Skeletal muscle cell (primary cell): ENCODE measurements around the gene AJAP1.
"Not testable (repeated sequence)": the region's sequence is repeated elsewhere in the genome, so short reads cannot be mapped to it uniquely, and the experiment has no call there.

Experiments used
- DNase-seq: peaks from one replicate; pipeline ENCODE4 v3.0.0-alpha.2; 2010; ENCODE audit warnings: low read depth
- H3K4me3 ChIP-seq: 2 replicates; pipeline ENCODE4 v1.5.1; 2011; ENCODE audit warnings: low read depth, mild to moderate bottlenecking, control low read depth, low read length, moderate library complexity

The AJAP1 gene

DNA sequence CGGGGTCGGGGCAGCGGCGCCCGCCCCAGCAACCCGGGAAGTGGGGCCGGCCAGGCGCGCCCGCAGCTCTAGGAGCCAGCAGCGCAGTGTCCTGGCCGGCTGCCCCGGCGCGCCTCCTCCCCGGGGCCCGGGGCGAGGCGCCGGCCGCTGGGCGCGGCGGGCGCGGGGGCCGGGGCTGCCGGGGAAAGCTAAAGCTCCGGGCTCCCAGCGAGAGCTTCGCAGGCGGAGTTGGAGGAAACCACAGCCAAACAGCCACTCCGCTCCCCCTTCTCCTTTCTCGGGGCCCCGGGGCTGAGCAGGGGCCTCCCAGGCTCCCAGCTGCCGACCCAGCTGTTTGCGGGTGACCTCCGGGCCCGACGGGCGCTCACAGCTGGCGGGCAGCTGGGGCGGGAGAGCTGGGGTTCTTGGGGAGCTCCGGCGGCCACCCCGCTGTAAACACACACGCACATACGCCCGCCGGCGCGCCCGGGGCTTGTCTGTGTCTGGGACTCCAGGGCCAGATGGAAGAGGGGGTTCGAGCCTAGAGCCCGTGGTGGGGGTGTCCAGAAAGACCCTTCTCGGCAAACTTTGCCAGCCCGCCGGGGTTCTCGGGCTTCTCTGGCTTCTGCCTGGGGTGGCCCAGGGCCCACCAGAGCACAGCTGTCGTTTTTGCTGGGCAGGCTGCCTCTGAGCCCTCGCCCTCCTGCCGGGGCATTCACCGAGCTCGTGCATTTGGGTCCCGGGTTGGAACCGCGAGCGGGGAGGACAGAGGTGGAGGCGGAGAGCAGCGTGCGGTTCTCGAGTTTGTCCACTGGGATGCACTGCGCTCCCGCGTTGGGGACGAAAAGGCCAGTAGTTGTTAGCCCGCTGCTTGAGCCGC is 1.5 kb downstream of the AJAP1 start:
- H3K4me3 ChIP-seq = peak overlapping the region; percentile 5

DNA sequence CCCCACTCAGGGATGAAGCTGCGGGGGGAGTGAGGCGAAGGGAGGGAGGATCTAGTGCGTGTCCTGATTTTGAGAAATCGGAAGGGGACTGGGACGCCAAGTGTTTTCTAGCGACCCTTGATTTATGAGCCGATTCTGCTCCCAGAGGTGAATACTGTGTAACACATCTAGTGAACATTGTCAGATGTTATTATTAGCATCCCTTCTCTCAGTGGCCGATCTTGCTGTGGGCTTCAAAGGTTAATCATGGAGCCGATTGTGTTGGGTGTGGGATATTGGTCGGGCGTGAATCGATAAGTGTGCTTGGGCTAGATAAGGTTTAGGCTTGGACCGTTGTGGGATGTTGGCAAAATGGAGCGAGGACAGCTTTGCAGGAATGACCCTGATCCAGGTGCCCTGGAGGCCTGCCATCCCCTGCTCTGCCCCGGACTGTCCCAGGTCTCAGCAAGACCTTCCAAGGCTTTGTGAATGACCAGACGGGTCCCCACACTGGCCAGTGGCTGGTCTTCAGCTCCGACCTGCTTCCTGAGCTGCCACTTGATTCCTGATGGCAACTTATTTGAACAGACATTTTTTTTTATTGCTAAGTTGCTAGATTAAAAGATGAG is 2.2 kb downstream of the AJAP1 start:
- no peak overlapping the region for H3K4me3 ChIP-seq
- no peak for DNase-seq

More for the DNA sequence above, 1.5 kb downstream of the AJAP1 start:
- no peak for DNase-seq

DNA sequence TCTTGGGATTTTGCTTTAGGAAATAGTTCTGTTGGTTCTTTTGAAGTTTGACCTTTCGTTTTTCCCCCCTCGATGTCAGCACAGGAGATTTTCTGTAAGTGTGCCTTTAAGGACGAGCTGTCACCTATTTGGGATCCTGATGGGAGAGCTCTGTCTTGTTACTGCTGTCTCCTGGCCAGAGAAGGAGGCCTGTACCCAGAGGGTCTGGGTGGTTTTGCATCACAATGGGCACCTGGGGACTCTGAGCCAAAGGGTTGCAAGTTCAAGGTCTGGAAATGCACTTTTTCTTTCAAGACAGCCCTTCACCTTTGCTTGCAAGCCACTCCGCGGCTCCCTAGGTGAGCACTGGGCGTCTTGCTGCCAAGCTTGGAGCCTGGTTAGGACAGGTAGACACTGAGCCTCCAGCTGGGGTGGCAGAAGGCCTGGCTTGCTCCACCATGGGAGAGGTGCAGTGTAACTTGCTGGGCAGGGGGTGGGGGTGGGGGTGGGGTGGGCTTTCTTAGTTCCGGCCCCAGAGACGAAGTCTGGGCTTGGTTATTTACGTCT is 2.9 kb downstream of the AJAP1 start:
- no peak for DNase-seq
- H3K4me3 ChIP-seq = no peak overlapping the region

DNA sequence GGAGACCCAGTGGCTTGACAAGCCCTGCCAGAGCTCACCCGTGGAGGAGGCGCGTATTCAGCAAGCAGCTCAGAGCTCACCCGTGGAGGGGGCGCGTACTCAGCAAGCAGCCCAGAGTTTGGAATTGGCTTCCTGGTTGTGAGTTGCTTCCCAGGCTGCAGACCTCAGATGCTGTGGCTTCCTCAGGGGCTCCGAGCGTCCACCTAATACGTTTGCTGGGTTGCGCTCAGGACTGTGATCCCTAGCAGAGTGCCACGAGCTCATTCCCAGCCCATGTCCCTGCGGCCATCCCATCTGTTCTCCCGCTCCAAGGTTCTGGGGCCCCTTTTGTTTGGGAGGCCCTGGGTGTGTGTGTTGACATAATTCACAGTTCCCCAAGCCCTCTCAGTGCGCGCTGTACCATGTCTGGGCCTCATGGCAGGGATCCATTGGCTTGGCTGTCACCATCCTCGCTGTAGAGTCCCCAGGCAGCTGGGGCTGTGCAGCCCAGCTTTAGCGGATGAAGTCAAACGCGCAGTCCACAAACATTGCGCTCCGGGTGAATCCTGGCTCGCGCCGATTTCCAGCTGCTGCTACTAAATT is 3.6 kb downstream of the AJAP1 start:
- no peak for DNase-seq
- H3K4me3 ChIP-seq = no peak overlapping the region

DNA sequence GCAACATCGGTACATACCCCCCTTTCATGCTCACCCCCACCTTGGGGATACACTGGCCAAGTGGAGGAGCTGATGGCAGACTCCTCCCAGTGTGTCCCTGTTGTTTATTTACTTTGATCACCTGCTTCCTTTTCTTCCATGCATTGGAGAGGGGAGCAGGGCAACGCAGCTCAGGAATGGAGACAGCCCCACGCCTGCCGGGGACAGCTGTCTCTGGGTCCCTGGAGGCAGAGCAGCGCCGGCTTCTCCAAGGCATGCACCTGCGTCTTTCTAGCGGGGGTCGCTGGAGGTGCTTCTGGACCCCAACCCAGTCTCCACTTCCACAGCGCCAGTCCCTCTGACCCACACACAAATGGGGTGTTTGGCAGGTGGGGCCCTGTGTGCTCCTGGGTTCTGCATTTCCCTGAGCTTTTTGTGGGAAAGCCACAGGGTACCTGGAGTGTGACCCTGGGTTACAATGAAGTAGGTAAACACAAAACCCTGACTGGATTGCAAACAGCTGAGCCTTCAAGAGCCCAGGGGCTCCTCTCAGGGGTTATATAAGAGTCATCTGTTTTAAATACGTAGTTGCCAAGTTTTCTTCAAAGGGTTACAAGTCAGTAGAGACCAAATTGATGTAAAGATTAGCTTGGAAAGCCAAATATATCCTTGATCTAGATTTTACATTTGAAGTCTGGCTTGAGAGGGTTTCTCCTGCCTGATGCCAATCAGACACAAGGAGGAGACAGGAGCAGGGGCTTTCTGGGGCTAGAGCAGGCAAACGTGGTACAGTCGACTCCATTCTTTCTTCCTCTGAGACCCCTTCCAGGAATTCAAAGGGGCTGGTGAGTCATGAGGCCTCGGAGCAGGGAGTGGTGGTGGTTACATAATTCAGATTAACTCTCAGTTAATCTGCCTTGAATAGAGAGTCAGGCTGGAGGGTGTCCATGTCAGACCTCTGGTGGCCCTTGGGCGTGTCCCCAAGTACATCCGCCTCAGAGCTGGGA is 4.5 kb downstream of the AJAP1 start:
- DNase-seq = no peak
- no peak overlapping the region for H3K4me3 ChIP-seq

DNA sequence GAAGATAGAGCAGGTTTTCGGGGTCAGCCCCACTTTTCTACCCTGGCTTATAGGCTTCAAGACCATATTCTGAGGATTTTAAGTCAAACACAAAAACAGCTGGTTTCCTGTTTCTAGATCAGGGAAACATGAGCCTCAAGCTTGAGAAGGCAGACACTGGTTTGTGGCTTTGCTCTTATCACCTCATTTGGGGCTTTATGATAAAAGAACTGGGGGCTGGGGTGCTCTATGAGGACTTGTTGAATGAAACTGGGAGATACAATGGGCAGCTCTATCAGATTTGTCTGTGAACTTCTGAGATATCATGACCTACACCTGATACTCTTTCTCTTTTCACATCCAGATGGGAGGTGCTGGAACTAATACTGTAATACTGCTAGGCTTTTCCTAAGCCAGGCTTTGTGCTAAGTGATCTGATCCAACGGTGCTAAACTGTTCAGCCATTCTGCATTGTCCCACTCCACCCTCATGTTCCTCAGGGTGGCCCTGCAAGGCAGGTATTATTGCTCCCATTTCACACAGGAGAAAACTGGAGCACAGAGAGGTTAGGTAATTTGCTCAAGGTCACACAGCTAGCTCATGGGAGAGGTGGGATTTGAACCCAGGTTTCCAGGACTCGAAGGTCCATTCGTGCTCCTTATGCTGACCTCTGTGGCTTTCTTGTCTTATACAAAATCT is 6.6 kb downstream of the AJAP1 start:
- H3K4me3 ChIP-seq = no peak overlapping the region

DNA sequence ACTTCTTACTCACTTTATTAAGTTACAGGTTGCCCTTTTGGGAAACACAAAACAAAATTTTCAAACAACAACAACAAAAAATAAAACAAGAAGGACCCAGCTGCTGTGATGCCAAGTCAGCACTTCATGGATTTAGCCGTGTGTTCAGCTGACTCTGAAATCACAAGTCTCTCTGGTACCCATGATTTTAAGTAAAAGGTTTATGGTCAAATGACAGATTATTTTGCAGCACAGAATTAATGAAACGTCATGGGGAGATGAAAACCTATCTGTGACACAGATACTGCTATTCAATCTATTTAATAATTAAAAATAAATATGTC is 7.1 kb downstream of the AJAP1 start:
- no peak overlapping the region for H3K4me3 ChIP-seq
- DNase-seq = no peak

More for the DNA sequence above, 6.6 kb downstream of the AJAP1 start:
- no peak for DNase-seq

DNA sequence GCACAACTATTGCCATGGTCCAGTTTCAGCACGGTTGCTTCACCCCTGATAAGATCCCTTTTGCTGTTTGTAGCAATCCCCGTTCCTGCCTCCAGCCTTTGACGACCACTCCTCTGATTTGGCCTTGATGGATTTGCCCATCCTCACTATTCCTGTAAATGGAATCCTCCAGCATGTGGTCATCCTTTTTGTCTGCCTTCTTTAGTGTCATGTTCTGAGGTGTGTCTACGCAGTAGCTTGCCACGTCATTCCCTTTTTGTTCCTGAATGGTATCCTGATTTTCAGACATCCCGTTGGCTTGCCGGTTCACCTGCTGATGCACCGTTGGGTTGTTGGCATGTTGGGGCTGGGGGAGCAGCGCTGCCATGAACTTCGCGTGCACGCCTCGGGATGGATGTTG is 7.8 kb downstream of the AJAP1 start:
- no peak overlapping the region for H3K4me3 ChIP-seq
- DNase-seq = no peak

DNA sequence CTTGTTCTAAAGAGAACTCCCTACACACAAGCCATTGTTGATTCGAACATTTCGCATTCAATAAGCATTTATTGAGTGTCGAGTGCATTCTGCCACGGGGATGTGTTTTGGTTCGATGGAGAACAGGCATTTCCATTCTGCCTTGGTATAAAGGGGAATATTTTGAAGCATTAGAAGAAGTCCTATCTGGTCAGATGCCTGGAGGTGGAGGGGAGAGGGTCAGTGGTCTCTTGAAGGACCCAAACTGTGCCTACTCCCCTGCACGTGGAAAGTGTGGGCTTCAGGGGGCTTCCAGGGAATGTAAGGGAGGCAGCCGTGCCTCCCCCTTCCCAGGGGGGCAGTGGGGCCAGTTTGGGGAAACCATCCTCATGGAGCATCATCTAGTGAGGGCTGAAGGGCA is 8.3 kb downstream of the AJAP1 start:
- no peak overlapping the region for H3K4me3 ChIP-seq
- DNase-seq = no peak

DNA sequence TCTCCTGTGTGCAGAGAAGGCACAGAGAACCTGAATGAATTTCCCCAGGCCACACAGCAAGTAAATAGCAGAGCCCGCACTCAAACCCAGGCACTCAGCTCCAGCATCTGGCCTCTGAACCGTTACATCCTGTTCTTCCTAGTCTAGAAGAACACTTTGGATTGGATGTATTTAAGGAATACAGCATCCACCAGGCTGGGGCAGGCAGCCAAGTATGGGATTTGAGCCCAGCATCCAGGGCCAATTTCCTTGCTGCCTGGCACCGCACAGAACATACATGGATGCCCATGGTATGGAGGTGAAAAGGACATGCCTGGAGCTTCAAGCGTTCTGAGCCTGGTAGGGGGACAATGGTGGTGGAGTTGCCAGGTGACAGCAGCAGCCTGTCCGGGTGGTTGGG is 9.7 kb downstream of the AJAP1 start:
- no peak for DNase-seq
- no peak overlapping the region for H3K4me3 ChIP-seq

DNA sequence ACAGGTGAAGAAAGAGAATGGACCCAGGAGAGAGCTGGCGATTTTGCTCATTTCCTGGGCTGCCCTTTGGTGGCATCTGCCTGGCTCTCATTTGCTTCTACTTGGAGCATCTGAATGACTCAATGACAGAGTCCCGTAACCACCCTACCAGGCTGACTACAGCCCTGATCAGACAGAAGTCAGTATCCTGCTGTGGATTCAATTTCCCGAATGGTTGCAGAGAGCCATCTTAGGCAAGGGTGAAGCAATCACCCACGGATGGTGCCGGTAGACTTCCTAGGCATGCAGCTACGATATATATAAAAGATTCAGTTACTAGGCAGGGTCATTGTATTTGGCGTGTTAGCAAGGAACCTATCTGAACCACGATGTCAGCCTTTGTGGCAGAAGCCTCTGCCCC is 10.2 kb downstream of the AJAP1 start:
- no peak overlapping the region for H3K4me3 ChIP-seq
- DNase-seq = no peak

DNA sequence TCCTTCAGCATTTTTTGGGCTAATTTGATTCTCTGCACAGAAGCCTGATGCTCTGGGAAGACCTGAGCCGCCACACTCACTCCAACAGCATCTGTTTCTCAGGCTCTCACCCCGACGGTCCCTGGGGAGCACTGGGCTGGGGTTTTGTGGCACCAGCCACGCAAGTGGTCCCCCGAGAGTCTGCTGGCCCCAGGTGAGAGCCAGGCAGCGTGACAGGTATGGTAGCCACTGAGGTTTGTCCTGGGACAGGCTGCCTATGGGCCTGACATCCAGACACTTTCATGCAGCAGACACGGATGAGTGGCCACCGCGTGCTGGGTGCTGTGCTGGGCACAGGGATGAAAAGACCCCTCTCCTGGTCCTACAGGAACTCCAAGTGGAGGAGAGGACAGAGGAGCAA is 11.0 kb downstream of the AJAP1 start:
- no peak for DNase-seq
- no peak overlapping the region for H3K4me3 ChIP-seq

DNA sequence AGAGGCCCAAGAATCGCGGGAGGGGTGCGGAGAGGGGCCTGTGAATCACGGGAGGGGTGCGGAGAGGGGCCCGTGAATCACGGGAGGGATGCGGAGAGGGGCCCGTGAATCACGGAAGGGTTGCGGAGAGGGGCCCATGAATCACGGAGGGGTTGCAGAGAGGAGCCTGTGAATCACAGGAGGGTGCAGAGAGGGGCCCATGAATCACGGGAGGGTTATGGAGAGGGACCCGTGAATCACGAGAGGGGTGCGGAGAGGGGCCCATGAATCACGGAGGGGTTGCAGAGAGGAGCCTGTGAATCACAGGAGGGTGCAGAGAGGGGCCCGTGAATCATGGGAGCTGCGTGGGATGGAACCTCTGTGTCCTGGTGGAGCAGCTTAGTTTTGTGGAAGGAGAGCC is 12.3 kb downstream of the AJAP1 start:
- peak; percentile 8 for DNase-seq
- H3K4me3 ChIP-seq = not testable (repeated sequence)

DNA sequence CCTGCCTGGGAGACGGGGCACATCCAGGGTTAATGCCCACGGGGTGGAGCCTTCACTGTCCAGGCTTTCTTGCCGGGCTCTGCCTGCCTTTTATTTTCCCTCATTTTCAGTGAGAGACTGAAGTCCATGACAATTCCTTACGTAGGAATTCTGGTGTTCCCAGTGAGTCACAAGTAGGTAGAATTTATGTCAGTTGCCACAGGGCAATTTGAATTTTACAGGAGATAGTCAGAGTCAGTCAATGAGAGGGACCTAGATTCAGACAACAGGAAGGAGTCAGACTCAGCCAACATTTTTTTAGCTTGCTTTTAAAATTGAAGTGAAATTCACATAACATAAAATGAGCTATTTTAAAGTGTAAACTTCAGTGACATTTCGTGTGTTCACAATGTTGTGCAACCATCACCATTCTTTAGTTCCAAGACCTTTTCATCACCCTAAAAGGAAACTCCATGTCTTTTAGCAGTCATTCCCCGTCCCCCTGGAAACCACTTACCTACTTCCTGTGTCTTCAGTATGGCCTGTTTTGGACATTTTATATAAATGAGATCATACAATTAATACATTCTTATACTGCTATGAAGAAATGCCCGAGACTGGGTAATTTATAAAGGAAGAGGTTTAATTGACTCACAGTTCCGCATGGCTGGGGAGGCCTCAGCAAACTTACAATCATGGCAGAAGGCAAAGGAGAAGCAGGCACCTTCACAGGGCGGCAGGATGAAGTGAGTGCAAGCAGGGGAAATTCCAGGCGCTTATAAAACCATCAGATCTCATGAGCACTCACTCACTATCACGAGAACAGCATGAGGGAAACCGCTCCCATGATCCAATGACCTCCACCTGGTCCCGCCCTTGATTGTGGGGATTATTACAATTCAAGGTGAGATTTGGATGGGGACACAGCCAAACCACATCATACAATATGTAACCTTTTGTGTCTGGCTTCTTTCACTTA is 14.6 kb downstream of the AJAP1 start:
- H3K4me3 ChIP-seq = no peak overlapping the region
- DNase-seq = no peak

DNA sequence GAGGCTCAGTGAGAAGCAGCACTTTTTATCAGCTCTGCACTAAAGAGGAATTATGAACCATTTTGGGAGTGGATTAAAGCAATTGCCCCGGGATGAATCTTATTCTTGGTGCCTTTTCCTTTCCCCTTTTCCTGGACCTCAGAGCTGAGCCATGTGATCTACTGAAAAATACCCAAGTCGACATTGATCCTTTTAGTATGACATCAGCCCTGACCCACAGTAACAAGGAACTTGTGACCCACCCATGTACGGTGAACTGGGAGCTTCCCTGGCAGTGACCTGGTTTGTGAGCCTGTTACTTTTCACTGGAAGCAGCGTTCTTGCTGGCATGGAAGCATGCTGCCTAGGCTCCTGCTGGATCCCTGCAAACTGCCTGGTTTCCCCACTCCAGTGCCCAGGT is 15.9 kb downstream of the AJAP1 start:
- no peak for DNase-seq
- no peak overlapping the region for H3K4me3 ChIP-seq

DNA sequence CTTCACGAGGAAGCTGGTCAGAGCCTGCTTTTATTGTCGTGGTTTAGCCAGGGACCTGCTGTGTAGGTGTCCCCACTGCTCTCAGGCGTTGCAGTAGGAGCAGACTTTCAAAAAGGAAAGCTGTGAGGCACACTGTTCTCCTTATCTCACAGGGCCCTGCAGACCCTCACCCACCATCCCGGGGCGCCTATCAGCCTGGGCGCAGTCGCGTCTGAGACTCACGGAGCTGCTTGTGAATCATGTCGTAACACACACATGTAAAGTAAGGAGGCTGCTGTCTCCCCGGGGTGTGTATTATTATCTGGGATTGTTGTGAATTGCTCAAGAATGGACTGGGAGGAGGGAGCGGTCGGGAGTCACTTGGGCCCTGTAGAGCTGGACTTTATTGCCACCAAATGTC is 17.4 kb downstream of the AJAP1 start:
- no peak overlapping the region for H3K4me3 ChIP-seq
- no peak for DNase-seq

DNA sequence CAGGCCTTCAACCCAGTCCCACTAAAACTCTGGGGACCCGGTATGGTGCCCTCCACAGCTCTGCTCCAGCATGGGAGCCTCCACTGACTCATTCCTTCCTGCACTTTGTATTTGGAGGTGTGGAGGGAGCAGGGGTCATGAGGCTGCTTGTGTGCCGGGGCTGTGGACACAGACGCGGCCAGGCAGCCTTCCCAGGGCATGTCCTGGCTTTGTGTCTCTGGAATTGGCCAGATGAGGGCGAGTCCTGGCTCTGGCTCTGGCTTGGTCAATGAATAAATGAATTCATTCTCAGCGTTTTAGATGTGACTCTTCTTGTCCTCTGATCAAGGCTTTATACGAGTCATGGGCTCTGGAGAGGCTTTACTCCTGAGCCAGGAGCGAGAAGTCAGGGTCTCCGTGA is 19.1 kb downstream of the AJAP1 start:
- no peak overlapping the region for H3K4me3 ChIP-seq
- DNase-seq = no peak

DNA sequence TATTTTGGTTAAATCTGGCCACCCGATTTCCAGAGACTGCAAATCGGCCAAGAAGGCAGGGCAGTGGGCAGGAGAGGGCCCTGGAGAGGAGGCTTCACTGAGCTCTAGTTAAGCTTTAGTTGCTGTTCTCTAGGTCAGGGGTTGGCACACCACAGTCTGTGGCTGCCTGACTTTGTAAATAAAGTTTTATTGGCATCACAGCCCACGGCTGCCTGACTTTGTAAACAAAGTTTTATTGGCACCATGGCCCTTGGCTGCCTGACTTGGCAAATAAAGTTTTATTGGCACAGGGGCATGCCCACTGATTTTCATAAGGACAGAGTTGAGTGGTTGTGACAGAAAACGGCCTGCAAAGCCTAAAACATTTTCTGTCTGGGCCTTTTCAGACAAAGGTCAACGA is 19.7 kb downstream of the AJAP1 start:
- no peak overlapping the region for H3K4me3 ChIP-seq
- DNase-seq = no peak
